Esophagus (tissue), 2 donors: Measurements from ENCODE around the gene MAS1. TPM values are rescaled to one million over a fixed set of nuclear protein-coding genes. Genes with fewer than 3 reads are reported as not detected.
"Not testable (repeated sequence)": the region's sequence is repeated elsewhere in the genome, so short reads cannot be mapped to it uniquely, and the experiment has no call there.

Source experiments
- H3K27ac ChIP-seq, 2 donors: one replicate each; pipeline ENCODE4 v1.5.1; 2013; ENCODE audit warnings: low read depth in 2 of 2, mild to moderate bottlenecking in 2 of 2, inconsistent platforms in 1 of 2, low read length in 1 of 2, moderate library complexity in 1 of 2
- H3K27me3 ChIP-seq, 2 donors: one replicate each; pipeline ENCODE4 v1.6.1; 2013; ENCODE audit warnings: low read length in 2 of 2, control low read depth in 1 of 2, mild to moderate bottlenecking in 1 of 2; ENCODE audit not compliant: insufficient read depth in 2 of 2, control insufficient read depth in 1 of 2
- H3K36me3 ChIP-seq, 2 donors: one replicate each; pipeline ENCODE4 v1.6.1; 2013; ENCODE audit warnings: low read length in 1 of 2; ENCODE audit not compliant: control insufficient read depth in 2 of 2, insufficient read depth in 2 of 2
- H3K4me1 ChIP-seq, 2 donors: one replicate each; pipeline ENCODE4 v1.6.1; 2013; ENCODE audit warnings: low read length in 1 of 2; ENCODE audit not compliant: control insufficient read depth in 2 of 2, insufficient read depth in 2 of 2
- H3K4me3 ChIP-seq, 2 donors: one replicate each; pipeline ENCODE4 v1.5.1; 2013; ENCODE audit warnings: low read length in 2 of 2, mild to moderate bottlenecking in 2 of 2, low read depth in 1 of 2, moderate library complexity in 1 of 2
- H3K9me3 ChIP-seq, 2 donors: one replicate each; pipeline ENCODE4 v1.6.1; 2013; ENCODE audit warnings: mild to moderate bottlenecking in 2 of 2, low read depth in 1 of 2, low read length in 1 of 2, moderate library complexity in 1 of 2; ENCODE audit not compliant: control insufficient read depth in 2 of 2, insufficient read depth in 1 of 2
- WGBS, 2 donors: extraction: QIAGEN DNeasy Blood & Tissue Kit; methylation state at CpG; one replicate each; pipeline ENCODE4 v1.1.7; 2013; 5-methylcytosine and 5-hydroxymethylcytosine counted together
- polyA plus RNA-seq, 2 donors: library from polyadenylated mRNA; stranded (reverse); fragments of 200-250 nt; gene quantifications; one replicate each; pipeline ENCODE4 v1.2.3, GENCODE V29; 2013
- donor health status: healthy with polysubstance abuse.
- donor health status: Bipolar disorder and iron deficiency.

Gene MAS1
- polyA plus RNA-seq: not detected

DNA sequence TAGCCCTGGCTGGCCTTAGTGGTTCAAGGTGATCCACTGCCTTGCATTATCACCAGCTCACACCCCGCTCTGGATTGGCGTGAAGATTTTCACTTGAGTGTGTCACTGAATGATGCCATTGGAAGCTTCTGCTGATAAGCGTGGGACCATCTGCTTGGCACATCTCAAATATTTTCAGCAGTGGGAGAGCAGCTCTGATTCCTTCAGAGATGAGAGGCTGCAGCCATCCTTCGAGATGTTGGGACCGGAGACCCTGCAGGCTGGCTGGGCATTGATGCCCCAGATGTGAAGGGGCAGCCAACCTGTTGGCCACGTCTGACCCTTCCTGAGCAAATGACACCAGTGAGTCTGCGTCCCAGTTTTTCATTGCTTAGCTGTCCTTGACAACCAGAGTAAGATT is at the start of gene MAS1:
MAS1 (plus strand) TSS at position 197 of the 400 bp plus-strand sequence. CDS start 15,968 bp downstream, outside the sequence.
- no peak within 1 kb of the TSS for H3K4me3 ChIP-seq
- peaks cover 0 to 3% of the 10 kb centered on the region in 2 donors for H3K27me3 ChIP-seq
- no peak within 1 kb of the TSS for H3K27ac ChIP-seq
- WGBS, 2 donors: 79 to 85% methylated on average over 7 of the region's 7 CpGs
- peaks cover 0 to 3% of the 10 kb centered on the region in 2 donors for H3K36me3 ChIP-seq
- no peaks in the 10 kb centered on the region for H3K9me3 ChIP-seq
- H3K4me1 ChIP-seq: no peaks in the 10 kb centered on the region

- Histone ChIP-seq H3K9me3 (no peaks in the 10 kb centered on the region), H3K27me3 (no peaks in the 10 kb centered on the region), H3K4me3 (no peak overlapping the region), H3K27ac (no peak overlapping the region), H3K4me1 (no peaks in the 10 kb centered on the region), H3K36me3 (no peaks in the 10 kb centered on the region)
- 74% methylated on average over 4 of the region's 4 CpGs for WGBS, 2 donors
These were observed 48.8 kb upstream of the MAS1 start for GRCh38 chr6:159842035-159842434.

DNA sequence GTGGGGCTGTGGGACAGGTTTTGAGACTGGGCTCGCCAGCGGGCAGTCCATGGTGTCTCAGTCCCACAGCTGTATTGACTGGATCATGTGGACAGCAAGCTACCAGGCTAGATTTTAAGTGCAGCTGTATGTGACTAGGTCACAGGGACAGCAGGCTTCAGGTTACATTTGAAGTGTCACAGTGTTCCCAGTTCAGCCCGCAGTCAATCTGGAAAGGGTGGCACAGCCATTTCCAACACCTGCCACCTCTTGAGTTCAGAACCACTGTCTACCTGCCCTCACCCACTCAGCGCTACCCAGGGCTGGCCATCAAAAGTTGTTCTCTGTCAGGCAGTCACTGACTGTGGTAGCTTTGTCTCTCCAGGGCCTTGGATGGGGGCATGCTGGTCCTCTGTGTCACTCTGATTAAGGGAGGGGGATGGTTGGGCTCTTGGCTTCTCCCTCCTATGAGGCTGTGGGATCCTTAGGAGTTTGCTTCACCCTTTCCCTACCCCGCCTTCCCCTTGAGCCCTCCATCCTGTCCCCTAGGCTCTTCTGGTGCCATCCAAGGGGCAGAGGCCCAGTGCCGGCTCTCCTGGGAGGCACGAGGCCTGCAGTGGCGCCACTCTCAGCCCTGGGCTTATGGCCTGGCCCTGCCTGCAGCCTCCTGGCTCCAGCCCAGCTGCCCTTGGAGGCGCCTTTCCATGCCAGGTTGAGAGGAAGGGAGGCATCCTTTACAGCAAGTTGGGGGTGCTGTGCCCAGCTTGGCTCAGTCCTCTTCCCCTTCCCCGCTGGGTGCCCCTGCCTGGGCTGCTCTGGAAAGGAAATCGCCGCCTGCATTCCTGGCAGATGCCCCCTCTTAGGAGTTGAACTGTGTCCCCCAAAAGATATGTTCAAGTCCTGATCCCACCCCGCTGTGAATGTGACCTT is 45.8 kb upstream of the MAS1 start:
- Histone ChIP-seq H3K4me1 (no peaks in the 10 kb centered on the region), H3K9me3 (no peaks in the 10 kb centered on the region), H3K27me3 (no peaks in the 10 kb centered on the region), H3K27ac (no peak overlapping the region), H3K36me3 (no peaks in the 10 kb centered on the region), H3K4me3 (no peak overlapping the region)
- WGBS, 2 donors: 76 to 84% methylated on average over 13 of the region's 13 CpGs

DNA sequence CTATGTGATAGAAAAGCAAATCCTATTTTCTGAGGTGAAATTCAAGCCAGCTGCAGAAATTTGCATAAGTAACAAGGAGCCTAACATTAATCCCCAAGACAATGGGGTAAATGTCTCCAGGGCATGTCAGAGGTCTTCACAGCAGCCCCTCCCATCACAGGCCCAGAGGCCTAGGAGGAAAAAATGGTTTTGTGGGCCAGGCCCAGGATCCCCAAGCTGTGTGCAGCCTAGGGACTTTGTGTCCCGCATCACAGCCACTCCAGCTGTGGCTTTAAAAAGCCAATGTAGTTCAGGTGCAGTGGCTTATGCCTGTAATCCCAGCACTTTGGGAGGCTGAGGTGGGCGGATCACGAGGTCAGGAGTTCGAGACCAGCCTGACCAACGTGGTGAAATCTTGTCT is 42.2 kb upstream of the MAS1 start:
- not testable (repeated sequence) for H3K27me3 ChIP-seq, H3K4me1 ChIP-seq, H3K4me3 ChIP-seq, H3K9me3 ChIP-seq, H3K36me3 ChIP-seq, H3K27ac ChIP-seq
- 86 to 91% methylated on average over 5 of the region's 5 CpGs for WGBS, 2 donors

DNA sequence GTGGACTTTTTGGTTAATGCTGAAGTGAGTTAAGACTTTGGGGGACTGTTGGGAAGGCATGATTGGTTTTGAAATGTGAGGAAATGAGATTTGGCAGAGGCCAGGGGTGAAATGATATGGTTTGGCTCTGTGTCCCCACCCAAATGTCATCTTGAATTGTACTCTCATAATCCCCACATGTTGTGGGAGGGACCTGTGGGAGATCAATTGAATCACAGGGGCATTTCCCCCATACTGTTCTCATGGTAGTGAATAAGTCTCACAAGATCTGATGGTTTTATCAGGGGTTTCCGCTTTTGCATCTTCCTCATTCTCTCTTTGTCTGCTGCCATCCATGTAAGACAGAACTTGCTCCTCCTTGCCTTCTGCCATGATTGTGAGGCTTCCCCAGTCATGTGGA is 40.9 kb upstream of the MAS1 start:
- 83 to 96% methylated on average over 1 of the region's 1 CpG for WGBS, 2 donors
- H3K27me3 ChIP-seq, H3K9me3 ChIP-seq, H3K27ac ChIP-seq, H3K36me3 ChIP-seq, H3K4me3 ChIP-seq, H3K4me1 ChIP-seq: not testable (repeated sequence)

GRCh38 chr6:159852877-159853276 is 37.9 kb upstream of the MAS1 start:
- Histone ChIP-seq H3K9me3 (no peaks in the 10 kb centered on the region), H3K27ac (no peak overlapping the region), H3K36me3 (no peaks in the 10 kb centered on the region), H3K4me1 (no peaks in the 10 kb centered on the region), H3K27me3 (no peaks in the 10 kb centered on the region), H3K4me3 (no peak overlapping the region)
- WGBS, 2 donors: 36 to 43% methylated on average over 6 of the region's 6 CpGs

GRCh38 chr6:159853754-159854153 is 37.0 kb upstream of the MAS1 start:
- H3K9me3 ChIP-seq: no peaks in the 10 kb centered on the region
- H3K27me3 ChIP-seq: no peaks in the 10 kb centered on the region
- H3K4me1 ChIP-seq: no peaks in the 10 kb centered on the region
- no peaks in the 10 kb centered on the region for H3K36me3 ChIP-seq
- no peak overlapping the region for H3K4me3 ChIP-seq
- no peak overlapping the region for H3K27ac ChIP-seq

DNA sequence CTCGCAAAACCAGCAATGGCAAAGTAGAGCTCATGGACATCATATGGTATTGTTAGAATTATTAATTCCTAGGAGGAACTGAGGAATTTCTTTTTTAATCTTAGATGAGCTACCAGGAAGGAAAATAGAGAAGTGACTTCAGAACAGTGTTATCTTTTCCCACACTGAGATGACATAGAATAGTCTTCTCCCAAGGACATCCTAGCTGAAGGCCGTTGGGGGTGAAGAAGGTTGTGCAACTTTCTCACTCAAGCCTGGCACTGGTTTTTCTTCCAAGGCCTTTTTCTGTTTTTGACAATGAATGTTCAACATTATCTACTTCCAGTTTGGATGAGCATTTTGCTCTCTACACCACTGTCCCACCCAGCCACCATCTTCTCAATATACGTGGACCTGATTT is 35.8 kb upstream of the MAS1 start:
- no peaks in the 10 kb centered on the region for H3K4me1 ChIP-seq

DNA sequence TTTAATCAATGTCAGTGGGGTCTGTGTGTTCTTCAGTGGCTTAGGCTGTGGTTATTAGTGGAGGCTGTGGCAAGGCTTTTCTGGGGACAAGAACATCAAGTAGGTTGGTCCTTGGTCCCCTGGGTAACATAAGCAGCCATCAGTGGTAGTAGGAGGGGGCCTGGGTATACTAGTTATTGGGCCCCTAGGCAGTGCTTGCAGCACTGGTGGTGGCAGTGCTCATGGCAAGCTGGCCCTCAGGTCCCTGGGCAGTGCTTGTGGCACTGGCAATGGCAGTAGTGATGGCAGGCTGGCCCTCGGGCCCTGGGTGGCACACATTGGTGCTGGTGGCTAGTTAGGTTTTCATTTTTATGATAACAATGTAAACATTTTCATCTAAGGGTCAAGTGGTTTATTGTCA is 32.5 kb upstream of the MAS1 start:
- Histone ChIP-seq H3K36me3 (no peaks in the 10 kb centered on the region), H3K4me1 (no peaks in the 10 kb centered on the region), H3K9me3 (no peaks in the 10 kb centered on the region), H3K27me3 (no peaks in the 10 kb centered on the region), H3K4me3 (no peak overlapping the region), H3K27ac (no peak overlapping the region)
- 92 to 100% methylated on average over 1 of the region's 1 CpG for WGBS, 2 donors

More for the DNA sequence above, 35.8 kb upstream of the MAS1 start:
- H3K27ac ChIP-seq: no peak overlapping the region
- WGBS, 2 donors: 82 to 85% methylated on average over 3 of the region's 3 CpGs
- no peaks in the 10 kb centered on the region for H3K36me3 ChIP-seq
- H3K27me3 ChIP-seq: no peaks in the 10 kb centered on the region
- no peaks in the 10 kb centered on the region for H3K9me3 ChIP-seq
- H3K4me3 ChIP-seq: no peak overlapping the region

DNA sequence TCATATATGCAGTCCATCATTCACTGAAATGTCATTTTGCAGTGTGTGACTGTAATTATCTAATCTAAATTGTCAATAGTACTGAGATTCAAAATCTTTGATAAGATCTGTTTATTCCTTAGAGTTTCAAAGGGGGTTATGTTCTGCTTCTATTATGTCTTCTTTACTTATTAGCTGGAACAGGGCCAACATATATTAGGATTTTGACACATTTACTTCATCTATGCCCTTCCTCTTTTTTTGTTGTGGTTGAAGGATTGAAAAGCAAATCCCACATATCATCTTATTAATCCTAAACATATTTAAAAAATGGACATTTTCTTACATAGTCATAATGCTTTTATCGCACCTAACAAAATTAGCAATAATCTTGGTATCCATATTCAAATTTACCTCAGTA is 30.3 kb upstream of the MAS1 start:
- H3K27me3 ChIP-seq: no peaks in the 10 kb centered on the region
- WGBS, 2 donors: 95 to 100% methylated on average over 1 of the region's 1 CpG
- no peak overlapping the region for H3K27ac ChIP-seq
- no peaks in the 10 kb centered on the region for H3K4me1 ChIP-seq
- no peak overlapping the region for H3K4me3 ChIP-seq
- H3K36me3 ChIP-seq: no peaks in the 10 kb centered on the region
- H3K9me3 ChIP-seq: no peaks in the 10 kb centered on the region
